MM.1S (cell line): ENCODE results near the gene MARF1.

Source experiments
- DNase-seq: peaks from one replicate; pipeline ENCODE4 v3.0.0-alpha.2; 2015
- H2AFZ ChIP-seq: fragments of 300-600 bp; sonication (generic); 2 replicates; pipeline ENCODE4 v1.6.0; 2016; ENCODE audit warnings: antibody characterized with exemption, low read length
- H3F3A ChIP-seq: fragments of 300-600 bp; sonication (generic); 2 replicates; pipeline ENCODE4 v1.6.1; 2016; ENCODE audit warnings: mild to moderate bottlenecking, antibody characterized with exemption, low read length, moderate library complexity, mixed read lengths; ENCODE audit not compliant: insufficient read depth
- H3K27ac ChIP-seq: fragments of 300-600 bp; sonication (generic); 2 replicates; pipeline ENCODE4 v1.5.1; 2016; ENCODE audit warnings: mild to moderate bottlenecking, low read length
- H3K27me3 ChIP-seq: fragments of 300-600 bp; sonication (generic); replicated peaks from 2 replicates; pipeline ENCODE4 v1.6.0; 2016; ENCODE audit warnings: low read length; ENCODE audit not compliant: insufficient read depth
- H3K36me3 ChIP-seq: fragments of 300-600 bp; sonication (generic); replicated peaks from 2 replicates; pipeline ENCODE4 v1.6.1; 2016; ENCODE audit warnings: mild to moderate bottlenecking, low read length, mixed read lengths; ENCODE audit not compliant: insufficient read depth
- H3K4me1 ChIP-seq: fragments of 300-600 bp; sonication (generic); 2 replicates; pipeline ENCODE4 v1.6.1; 2016; ENCODE audit warnings: low read length, mixed read lengths
- H3K4me2 ChIP-seq: fragments of 300-600 bp; sonication (generic); 2 replicates; pipeline ENCODE4 v1.6.0; 2016; ENCODE audit warnings: low read depth, low read length
- H3K4me3 ChIP-seq: fragments of 300-600 bp; sonication (generic); 2 replicates; pipeline ENCODE4 v1.5.1; 2016; ENCODE audit warnings: low read length, mixed read lengths
- H3K79me2 ChIP-seq: fragments of 300-600 bp; sonication (generic); 2 replicates; pipeline ENCODE4 v1.6.1; 2016; ENCODE audit warnings: mixed run types, low read length, mixed read lengths
- H3K9ac ChIP-seq: fragments of 300-600 bp; sonication (generic); 2 replicates; pipeline ENCODE4 v1.6.1; 2016; ENCODE audit warnings: low read length, mixed read lengths
- H3K9me2 ChIP-seq: fragments of 300-600 bp; sonication (generic); replicated peaks from 2 replicates; pipeline ENCODE4 v1.6.1; 2016; ENCODE audit warnings: mild to moderate bottlenecking, low read length, mixed read lengths; ENCODE audit not compliant: insufficient read depth
- H3K9me3 ChIP-seq: fragments of 300-600 bp; sonication (generic); replicated peaks from 2 replicates; pipeline ENCODE4 v1.6.1; 2016; ENCODE audit warnings: mild to moderate bottlenecking, low read length, mixed read lengths; ENCODE audit not compliant: insufficient read depth
- H4K20me1 ChIP-seq: fragments of 300-600 bp; sonication (generic); 2 replicates; pipeline ENCODE4 v1.6.1; 2016; ENCODE audit warnings: mild to moderate bottlenecking, low read length, moderate library complexity, mixed read lengths; ENCODE audit not compliant: insufficient read depth
- EZH2 ChIP-seq: fragments of 300-600 bp; sonication (generic); optimal IDR thresholded peaks from 2 replicates; pipeline ENCODE3; 2017; ENCODE audit warnings: low read depth, mild to moderate bottlenecking, antibody characterized with exemption, low read length, mixed read lengths
- EZH2phosphoT487 ChIP-seq: fragments of 300-600 bp; sonication (generic); IDR thresholded peaks from 2 replicates; pipeline ENCODE4 v1.6.1; 2018; ENCODE audit warnings: antibody characterized with exemption, low read length
- TF ChIP-seq, protein P1 (sequence below): fragments of 300-600 bp; sonication (generic); IDR thresholded peaks from 2 replicates; pipeline ENCODE4 v1.5.1; 2016; ENCODE audit warnings: antibody characterized with exemption, low read length, mixed read lengths

MARF1 gene

DNA sequence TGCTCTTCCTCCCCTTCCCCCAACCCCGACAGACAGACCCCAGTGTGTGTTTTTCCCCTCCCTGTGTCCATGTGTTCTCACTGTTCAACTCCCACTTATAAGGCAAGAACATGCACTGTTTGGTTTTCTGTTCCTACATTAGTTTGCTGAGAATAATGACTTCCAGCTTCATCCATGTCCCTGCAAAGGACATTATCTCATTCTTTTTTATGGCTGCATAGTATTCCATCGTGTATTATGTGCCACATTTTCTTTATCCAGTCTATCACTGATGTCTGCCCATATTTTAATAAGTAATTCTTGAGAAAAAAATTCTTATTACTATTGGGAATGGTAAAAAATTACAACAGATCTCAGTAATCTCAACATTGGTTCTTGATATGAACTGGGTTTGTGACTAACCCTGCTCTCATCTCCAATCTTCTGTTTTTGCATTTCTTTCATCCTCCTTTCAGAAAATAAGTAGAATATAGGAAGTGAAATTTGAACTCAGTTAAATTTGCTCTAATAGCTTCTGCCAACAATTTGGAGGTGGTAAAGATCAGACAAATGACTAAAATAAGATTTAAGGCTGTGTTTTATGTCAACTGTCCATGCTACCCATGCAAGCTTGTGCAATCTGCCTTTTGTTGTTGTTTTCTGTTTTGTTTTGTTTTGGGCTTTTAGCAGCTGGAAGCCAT lies 11.1 kb downstream of the MARF1 start:
- no peaks in the 10 kb centered on the region for H3K4me1 ChIP-seq
- no peaks in the 10 kb centered on the region for H3K9me3 ChIP-seq
- no peaks in the 10 kb centered on the region for H3F3A ChIP-seq
- no peak for TF ChIP-seq EZH2phosphoT487
- no peak for TF ChIP-seq EZH2
- TF ChIP-seq, protein P1, sequence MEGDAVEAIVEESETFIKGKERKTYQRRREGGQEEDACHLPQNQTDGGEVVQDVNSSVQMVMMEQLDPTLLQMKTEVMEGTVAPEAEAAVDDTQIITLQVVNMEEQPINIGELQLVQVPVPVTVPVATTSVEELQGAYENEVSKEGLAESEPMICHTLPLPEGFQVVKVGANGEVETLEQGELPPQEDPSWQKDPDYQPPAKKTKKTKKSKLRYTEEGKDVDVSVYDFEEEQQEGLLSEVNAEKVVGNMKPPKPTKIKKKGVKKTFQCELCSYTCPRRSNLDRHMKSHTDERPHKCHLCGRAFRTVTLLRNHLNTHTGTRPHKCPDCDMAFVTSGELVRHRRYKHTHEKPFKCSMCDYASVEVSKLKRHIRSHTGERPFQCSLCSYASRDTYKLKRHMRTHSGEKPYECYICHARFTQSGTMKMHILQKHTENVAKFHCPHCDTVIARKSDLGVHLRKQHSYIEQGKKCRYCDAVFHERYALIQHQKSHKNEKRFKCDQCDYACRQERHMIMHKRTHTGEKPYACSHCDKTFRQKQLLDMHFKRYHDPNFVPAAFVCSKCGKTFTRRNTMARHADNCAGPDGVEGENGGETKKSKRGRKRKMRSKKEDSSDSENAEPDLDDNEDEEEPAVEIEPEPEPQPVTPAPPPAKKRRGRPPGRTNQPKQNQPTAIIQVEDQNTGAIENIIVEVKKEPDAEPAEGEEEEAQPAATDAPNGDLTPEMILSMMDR: no peak
- no peak overlapping the region for H3K4me3 ChIP-seq
- H3K27ac ChIP-seq: no peak overlapping the region
- H3K9ac ChIP-seq: no peak overlapping the region
- H3K27me3 ChIP-seq: no peaks in the 10 kb centered on the region
- no peak overlapping the region for H2AFZ ChIP-seq
- 0 out of 2 replicates have a peak, but pooled peaks cover 3% of the 10 kb centered on the region for H3K36me3 ChIP-seq
- no peaks in the 10 kb centered on the region for H3K9me2 ChIP-seq
- no peak for DNase-seq
- H3K79me2 ChIP-seq: peaks cover 7% of the 10 kb centered on the region; the same call in 1 of the 2 replicates
- no peak overlapping the region for H3K4me2 ChIP-seq
- H4K20me1 ChIP-seq: no peaks in the 10 kb centered on the region

DNA sequence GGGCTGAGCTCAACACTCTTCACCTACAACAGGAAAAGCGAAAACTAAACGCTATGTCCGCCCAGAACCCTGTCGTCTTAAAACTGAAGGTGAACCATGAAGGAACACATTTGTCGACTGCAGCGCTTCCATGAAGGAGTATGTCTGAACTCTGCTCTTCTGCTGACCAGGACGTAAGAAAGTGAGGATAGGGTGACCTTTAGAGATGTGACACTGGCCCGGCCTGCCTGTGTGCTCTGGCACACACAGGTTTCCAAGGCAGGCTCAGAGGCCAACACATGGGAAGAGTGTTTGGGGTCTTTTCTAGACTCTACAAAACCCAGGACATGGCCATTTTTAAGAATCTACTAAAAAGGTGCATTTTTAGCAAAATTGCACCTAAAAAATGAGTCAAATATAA lies 21.1 kb downstream of the MARF1 start:
- no peaks in the 10 kb centered on the region for H3K9me2 ChIP-seq
- H3K36me3 ChIP-seq: 0 out of 2 replicates have a peak, but pooled peaks cover 13% of the 10 kb centered on the region
- no peak for DNase-seq
- H3K27ac ChIP-seq: no peak overlapping the region
- H3F3A ChIP-seq: no peaks in the 10 kb centered on the region
- no peak overlapping the region for H2AFZ ChIP-seq
- H3K9ac ChIP-seq: no peak overlapping the region
- H3K9me3 ChIP-seq: no peaks in the 10 kb centered on the region
- no peak overlapping the region for H3K4me2 ChIP-seq
- no peaks in the 10 kb centered on the region for H3K4me1 ChIP-seq
- no peak for TF ChIP-seq EZH2
- H3K27me3 ChIP-seq: no peaks in the 10 kb centered on the region
- no peak overlapping the region for H3K4me3 ChIP-seq
- no peaks in the 10 kb centered on the region for H4K20me1 ChIP-seq
- H3K79me2 ChIP-seq: no peaks in the 10 kb centered on the region

DNA sequence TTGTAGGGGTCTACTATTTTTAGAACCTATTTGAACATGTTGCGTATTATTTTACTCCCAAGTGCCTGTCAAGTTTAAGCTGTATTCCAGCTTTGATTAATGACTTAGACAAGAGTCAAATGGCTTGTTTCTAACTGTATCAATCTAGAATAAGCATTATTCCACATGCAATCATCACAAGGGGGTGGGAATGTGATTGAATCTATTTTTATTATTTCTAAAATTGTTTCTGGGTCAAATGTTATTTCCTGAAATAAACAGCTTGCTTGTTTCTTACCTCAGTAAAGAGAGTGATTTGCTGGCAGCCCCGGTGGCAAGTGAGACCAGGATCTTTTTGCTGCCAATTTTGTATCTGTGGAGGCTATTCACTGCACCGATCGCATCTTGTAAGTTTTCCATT lies 21.5 kb downstream of the MARF1 start:
- Histone ChIP-seq H3K27ac (no peak overlapping the region), H3K4me1 (no peaks in the 10 kb centered on the region), H3K4me2 (no peak overlapping the region), H3K9me2 (no peaks in the 10 kb centered on the region), H3K27me3 (no peaks in the 10 kb centered on the region), H3K36me3 (0 out of 2 replicates have a peak, but pooled peaks cover 13% of the 10 kb centered on the region), H3F3A (no peaks in the 10 kb centered on the region), H3K4me3 (no peak overlapping the region), H4K20me1 (no peaks in the 10 kb centered on the region), H2AFZ (no peak overlapping the region), H3K79me2 (no peaks in the 10 kb centered on the region), H3K9me3 (no peaks in the 10 kb centered on the region), H3K9ac (no peak overlapping the region)
- TF ChIP-seq, protein P1: no peak
- TF ChIP-seq EZH2phosphoT487: no peak
- TF ChIP-seq EZH2: no peak
- DNase-seq: no peak

DNA sequence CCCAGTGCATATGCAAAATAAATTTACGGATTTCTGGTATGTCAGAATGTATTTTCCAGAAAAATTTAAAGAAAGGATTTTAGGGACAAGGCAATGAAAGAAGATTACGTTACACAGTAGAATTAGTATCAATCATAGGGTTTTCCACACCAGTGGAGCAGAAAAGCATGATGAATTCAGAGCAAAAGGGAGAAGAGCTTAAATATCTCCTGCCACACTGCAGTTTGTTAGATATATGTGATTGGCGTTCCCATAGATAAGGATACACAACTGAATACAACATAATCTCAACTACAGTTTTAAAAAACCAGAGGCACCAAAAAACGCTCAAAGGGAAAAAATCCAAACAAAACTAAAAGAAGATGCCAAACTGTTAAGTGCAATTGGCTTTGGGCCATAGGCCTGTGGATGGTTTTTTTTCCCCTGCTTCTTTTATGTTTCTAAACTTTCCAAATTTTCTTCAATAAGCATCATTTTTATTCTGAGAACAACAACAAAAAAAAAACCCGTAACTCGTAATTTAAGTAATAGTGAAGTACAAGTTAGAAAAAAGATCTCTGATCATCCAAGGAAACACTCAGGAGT lies 22.3 kb downstream of the MARF1 start:
- H3K4me1 ChIP-seq: no peaks in the 10 kb centered on the region

More for the DNA sequence above, 22.3 kb downstream of the MARF1 start:
- H3K4me3 ChIP-seq: no peak overlapping the region
- no peaks in the 10 kb centered on the region for H3K9me2 ChIP-seq
- H4K20me1 ChIP-seq: no peaks in the 10 kb centered on the region
- no peak overlapping the region for H3K4me2 ChIP-seq
- H3K9me3 ChIP-seq: no peaks in the 10 kb centered on the region
- no peaks in the 10 kb centered on the region for H3F3A ChIP-seq
- DNase-seq: no peak
- 0 out of 2 replicates have a peak, but pooled peaks cover 13% of the 10 kb centered on the region for H3K36me3 ChIP-seq
- no peak overlapping the region for H3K9ac ChIP-seq
- no peak overlapping the region for H2AFZ ChIP-seq
- H3K27me3 ChIP-seq: no peaks in the 10 kb centered on the region
- TF ChIP-seq, protein P1: no peak
- TF ChIP-seq EZH2 (no peak), EZH2phosphoT487 (no peak)
- H3K79me2 ChIP-seq: no peaks in the 10 kb centered on the region
- no peak overlapping the region for H3K27ac ChIP-seq
